ENCODE results near the gene GNPAT. TPM values are rescaled to one million over a fixed set of nuclear protein-coding genes. Genes with fewer than 3 reads are reported as not detected.

Gene GNPAT
- total RNA-seq, 1 experiment from 2014 or later: 40.5 TPM

- no peak overlapping the region for H3K9ac ChIP-seq (ENCODE audit: low read length)
- TF ChIP-seq EZH2 (IDR thresholded peaks at IDR 0.05; ENCODE audit: low read length, unreplicated experiment) (no peak), CTCF (conservative IDR thresholded peaks at IDR 0.05; ENCODE audit: low read depth, low read length) (no peak), EZH2phosphoT487 (IDR thresholded peaks at IDR 0.05; ENCODE audit: borderline replicate concordance, low read length) (no peak)
- H3K9me3 ChIP-seq (ENCODE audit: low read length): no peaks in the 10 kb centered on the region
- no peak overlapping the region for H2AFZ ChIP-seq (ENCODE audit: low read length)
- POLR2A ChIA-PET (ENCODE audit: unreplicated experiment): no interaction called here
- no peaks in the 10 kb centered on the region for H3F3A ChIP-seq (ENCODE audit: low read length, unreplicated experiment)
- intact Hi-C loops (cut with micrococcal nuclease): no loop called here
- H3K4me1 ChIP-seq (ENCODE audit: insufficient read depth, low read length): no peaks in the 10 kb centered on the region
- H3K9me2 ChIP-seq (replicated peaks; ENCODE audit: low read length): no peaks in the 10 kb centered on the region
- H3K27me3 ChIP-seq (ENCODE audit: low read length): no peaks in the 10 kb centered on the region
- CTCF ChIA-PET: no interaction called here
- H3K79me2 ChIP-seq (ENCODE audit: low read length): no peaks in the 10 kb centered on the region
- no peaks in the 10 kb centered on the region for H4K20me1 ChIP-seq (ENCODE audit: low read length)
- BruUV-seq (replicated peaks): no TSS peak
- ATAC-seq: no peak
- H3K4me2 ChIP-seq (ENCODE audit: low read length): no peak overlapping the region
- H3K27ac ChIP-seq (ENCODE audit: low read length): no peak overlapping the region
- H3K36me3 ChIP-seq (ENCODE audit: low read depth, low read length): peaks cover 24% of the 10 kb centered on the region
- H3K4me3 ChIP-seq (ENCODE audit: low read length): no peak overlapping the region
- peak; percentile 12 for DNase-seq
These were observed 38.1 kb downstream of the GNPAT start for GRCh38 chr1:231279081-231279480.

GRCh38 chr1:231279683-231280082 lies 38.7 kb downstream of the GNPAT start:
- Histone ChIP-seq H3K9me2 (replicated peaks; ENCODE audit: low read length) (no peaks in the 10 kb centered on the region), H3K9ac (ENCODE audit: low read length) (no peak overlapping the region), H3K4me2 (ENCODE audit: low read length) (no peak overlapping the region), H3F3A (ENCODE audit: low read length, unreplicated experiment) (no peaks in the 10 kb centered on the region), H3K36me3 (ENCODE audit: low read depth, low read length) (peaks cover 19% of the 10 kb centered on the region), H4K20me1 (ENCODE audit: low read length) (no peaks in the 10 kb centered on the region), H3K27me3 (ENCODE audit: low read length) (no peaks in the 10 kb centered on the region), H3K27ac (ENCODE audit: low read length) (no peak overlapping the region), H3K4me1 (ENCODE audit: insufficient read depth, low read length) (no peaks in the 10 kb centered on the region), H3K4me3 (ENCODE audit: low read length) (no peak overlapping the region), H3K79me2 (ENCODE audit: low read length) (no peaks in the 10 kb centered on the region), H3K9me3 (ENCODE audit: low read length) (no peaks in the 10 kb centered on the region), H2AFZ (ENCODE audit: low read length) (no peak overlapping the region)
- intact Hi-C loops (cut with micrococcal nuclease): no loop called here
- ATAC-seq: no peak
- TF ChIP-seq EZH2phosphoT487 (IDR thresholded peaks at IDR 0.05; ENCODE audit: borderline replicate concordance, low read length) (no peak), EZH2 (IDR thresholded peaks at IDR 0.05; ENCODE audit: low read length, unreplicated experiment) (no peak), CTCF (conservative IDR thresholded peaks at IDR 0.05; ENCODE audit: low read depth, low read length) (no peak)
- CTCF ChIA-PET: no interaction called here
- POLR2A ChIA-PET (ENCODE audit: unreplicated experiment): no interaction called here
- BruUV-seq (replicated peaks): no TSS peak
- DNase-seq: no peak

GRCh38 chr1:231284441-231284840 lies 43.4 kb downstream of the GNPAT start:
- Histone ChIP-seq H3K36me3 (ENCODE audit: low read depth, low read length) (no peaks in the 10 kb centered on the region), H3K4me3 (ENCODE audit: low read length) (no peak overlapping the region), H2AFZ (ENCODE audit: low read length) (no peak overlapping the region), H4K20me1 (ENCODE audit: low read length) (no peaks in the 10 kb centered on the region), H3K9me2 (replicated peaks; ENCODE audit: low read length) (no peaks in the 10 kb centered on the region), H3K27ac (ENCODE audit: low read length) (no peak overlapping the region), H3K27me3 (ENCODE audit: low read length) (no peaks in the 10 kb centered on the region), H3K9ac (ENCODE audit: low read length) (no peak overlapping the region), H3K9me3 (ENCODE audit: low read length) (no peaks in the 10 kb centered on the region), H3K4me1 (ENCODE audit: insufficient read depth, low read length) (no peaks in the 10 kb centered on the region), H3K79me2 (ENCODE audit: low read length) (no peaks in the 10 kb centered on the region), H3K4me2 (ENCODE audit: low read length) (no peak overlapping the region), H3F3A (ENCODE audit: low read length, unreplicated experiment) (no peaks in the 10 kb centered on the region)
- no peak for ATAC-seq
- TF ChIP-seq EZH2phosphoT487 (IDR thresholded peaks at IDR 0.05; ENCODE audit: borderline replicate concordance, low read length) (no peak), EZH2 (IDR thresholded peaks at IDR 0.05; ENCODE audit: low read length, unreplicated experiment) (no peak), CTCF (conservative IDR thresholded peaks at IDR 0.05; ENCODE audit: low read depth, low read length) (no peak)
- intact Hi-C loops (cut with micrococcal nuclease): no loop called here
- BruUV-seq (replicated peaks): no TSS peak
- no peak for DNase-seq
- ChIA-PET POLR2A (ENCODE audit: unreplicated experiment) (no interaction called here), CTCF (no interaction called here)
